ENCODE data around the gene CAPN1.

The CAPN1 gene

DNA sequence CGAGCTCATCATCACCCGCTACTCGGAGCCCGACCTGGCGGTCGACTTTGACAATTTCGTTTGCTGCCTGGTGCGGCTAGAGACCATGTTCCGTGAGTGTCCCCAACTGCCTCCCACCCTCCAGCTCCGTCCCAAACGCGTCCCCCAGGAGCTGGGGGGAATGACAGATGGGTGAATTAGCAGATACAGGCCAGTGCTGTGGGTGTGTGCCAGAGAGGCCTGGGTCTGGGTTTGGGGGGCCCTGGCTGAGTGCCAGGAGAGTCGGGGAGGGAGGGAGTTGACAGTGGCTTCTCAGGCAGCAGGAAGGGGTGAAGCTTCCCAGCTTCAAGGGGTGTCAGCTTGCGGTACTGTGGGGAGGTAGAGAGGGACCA lies 28.6 kb downstream of the CAPN1 start:
- Histone ChIP-seq H3K4me3 (ENCODE audit: insufficient read length, low read depth) (no peak overlapping the region), H3K9ac (ENCODE audit: insufficient read length, low read depth) (no peak overlapping the region), H3K4me1 (ENCODE audit: insufficient read depth, insufficient read length) (peaks cover 41% of the 10 kb centered on the region), H3K36me3 (ENCODE audit: insufficient read depth, insufficient read length, low read length) (peaks cover 73% of the 10 kb centered on the region), H3K9me3 (ENCODE audit: insufficient read depth, low read length) (no peaks in the 10 kb centered on the region), H3K27me3 (ENCODE audit: insufficient read depth, insufficient read length) (no peaks in the 10 kb centered on the region)
- no peak for DNase-seq (ENCODE audit: low read depth, low spot score)
- TF ChIP-seq SUZ12 (IDR thresholded peaks at IDR 0.05; ENCODE audit: extremely low read depth, insufficient read depth, insufficient read length) (no peak), YY1 (IDR thresholded peaks at IDR 0.05; ENCODE audit: insufficient read depth, insufficient read length) (no peak), ZNF274 (IDR thresholded peaks at IDR 0.05; ENCODE audit: low read depth, low read length) (no peak)

DNA sequence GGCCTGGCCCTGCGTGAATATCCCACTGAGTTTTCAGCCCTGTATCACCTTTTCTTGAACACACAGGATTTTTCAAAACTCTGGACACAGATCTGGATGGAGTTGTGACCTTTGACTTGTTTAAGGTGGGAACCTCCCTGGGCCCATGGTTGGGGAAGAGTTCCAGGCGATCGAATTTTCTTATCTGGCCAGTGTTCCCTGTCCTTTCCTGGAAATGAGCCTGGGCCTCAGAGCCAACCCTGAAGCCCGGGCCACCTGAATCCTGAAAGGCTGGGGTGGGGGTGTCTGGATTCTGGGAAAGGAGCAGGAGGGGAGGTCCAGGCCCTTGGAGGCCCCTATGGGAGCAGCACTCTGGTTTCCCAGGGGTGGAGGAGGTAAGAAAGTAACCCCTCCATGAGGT lies 29.0 kb downstream of the CAPN1 start:
- Histone ChIP-seq H3K9me3 (ENCODE audit: insufficient read depth, low read length) (no peaks in the 10 kb centered on the region), H3K9ac (ENCODE audit: insufficient read length, low read depth) (no peak overlapping the region), H3K27me3 (ENCODE audit: insufficient read depth, insufficient read length) (no peaks in the 10 kb centered on the region), H3K36me3 (ENCODE audit: insufficient read depth, insufficient read length, low read length) (peaks cover 69% of the 10 kb centered on the region), H3K4me3 (ENCODE audit: insufficient read length, low read depth) (no peak overlapping the region), H3K4me1 (ENCODE audit: insufficient read depth, insufficient read length) (peaks cover 41% of the 10 kb centered on the region)
- no peak for DNase-seq (ENCODE audit: low read depth, low spot score)
- TF ChIP-seq YY1 (IDR thresholded peaks at IDR 0.05; ENCODE audit: insufficient read depth, insufficient read length) (no peak), ZNF274 (IDR thresholded peaks at IDR 0.05; ENCODE audit: low read depth, low read length) (no peak), SUZ12 (IDR thresholded peaks at IDR 0.05; ENCODE audit: extremely low read depth, insufficient read depth, insufficient read length) (no peak)

GRCh38 chr11:65211293-65212105 lies 29.8 kb downstream of the CAPN1 start:
- Histone ChIP-seq H3K9me3 (ENCODE audit: insufficient read depth, low read length) (no peaks in the 10 kb centered on the region), H3K4me3 (ENCODE audit: insufficient read length, low read depth) (no peak overlapping the region), H3K36me3 (ENCODE audit: insufficient read depth, insufficient read length, low read length) (peaks cover 62% of the 10 kb centered on the region), H3K27me3 (ENCODE audit: insufficient read depth, insufficient read length) (no peaks in the 10 kb centered on the region), H3K9ac (ENCODE audit: insufficient read length, low read depth) (peak overlapping the region; percentile 32), H3K4me1 (ENCODE audit: insufficient read depth, insufficient read length) (peaks cover 36% of the 10 kb centered on the region)
- no peak for DNase-seq (ENCODE audit: low read depth, low spot score)
- no peak for TF ChIP-seq SUZ12 (IDR thresholded peaks at IDR 0.05; ENCODE audit: extremely low read depth, insufficient read depth, insufficient read length)
- TF ChIP-seq YY1 (IDR thresholded peaks at IDR 0.05; ENCODE audit: insufficient read depth, insufficient read length) = no peak
- no peak for TF ChIP-seq ZNF274 (IDR thresholded peaks at IDR 0.05; ENCODE audit: low read depth, low read length)

DNA sequence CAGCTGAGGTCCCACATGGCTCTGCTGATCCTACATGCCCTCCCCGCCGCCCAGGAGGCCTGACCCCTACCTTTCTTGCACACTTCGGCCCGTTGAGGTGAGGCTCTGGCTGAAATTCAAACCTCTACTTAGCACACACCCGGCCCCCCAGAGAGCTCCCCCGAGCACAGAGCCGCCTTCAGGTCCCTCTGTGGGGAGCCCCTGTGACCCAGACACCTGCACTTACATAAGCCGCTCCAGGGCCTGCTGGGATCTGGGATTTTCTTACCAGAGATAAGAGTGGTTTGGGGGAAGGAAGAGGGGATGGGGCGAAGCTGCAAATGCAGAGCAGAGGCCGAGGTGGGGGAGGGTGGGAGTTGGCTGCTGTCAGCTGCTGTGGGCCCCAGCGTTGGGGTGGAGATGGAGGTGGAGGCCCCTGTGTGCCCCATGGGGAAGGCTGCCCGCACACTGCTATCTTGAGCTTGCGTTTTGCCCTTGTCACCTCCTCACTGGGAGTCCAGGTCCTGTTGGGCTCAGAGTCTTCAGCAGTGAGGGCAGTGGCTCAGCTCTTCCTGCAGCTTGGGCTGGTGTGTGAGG lies 30.6 kb downstream of the CAPN1 start:
- TF ChIP-seq SUZ12 (IDR thresholded peaks at IDR 0.05; ENCODE audit: extremely low read depth, insufficient read depth, insufficient read length) = no peak
- Histone ChIP-seq H3K27me3 (ENCODE audit: insufficient read depth, insufficient read length) (no peaks in the 10 kb centered on the region), H3K36me3 (ENCODE audit: insufficient read depth, insufficient read length, low read length) (peaks cover 55% of the 10 kb centered on the region), H3K4me3 (ENCODE audit: insufficient read length, low read depth) (no peak overlapping the region), H3K4me1 (ENCODE audit: insufficient read depth, insufficient read length) (peaks cover 37% of the 10 kb centered on the region), H3K9me3 (ENCODE audit: insufficient read depth, low read length) (no peaks in the 10 kb centered on the region), H3K9ac (ENCODE audit: insufficient read length, low read depth) (peak overlapping the region; percentile 32)
- no peak for DNase-seq (ENCODE audit: low read depth, low spot score)

GRCh38 chr11:65213322-65214211 lies 31.8 kb downstream of the CAPN1 start:
- Histone ChIP-seq H3K4me1 (ENCODE audit: insufficient read depth, insufficient read length) (peaks cover 37% of the 10 kb centered on the region), H3K36me3 (ENCODE audit: insufficient read depth, insufficient read length, low read length) (peaks cover 45% of the 10 kb centered on the region), H3K9me3 (ENCODE audit: insufficient read depth, low read length) (no peaks in the 10 kb centered on the region), H3K9ac (ENCODE audit: insufficient read length, low read depth) (peak overlapping the region; percentile 47), H3K4me3 (ENCODE audit: insufficient read length, low read depth) (no peak overlapping the region), H3K27me3 (ENCODE audit: insufficient read depth, insufficient read length) (no peaks in the 10 kb centered on the region)
- TF ChIP-seq YY1 (IDR thresholded peaks at IDR 0.05; ENCODE audit: insufficient read depth, insufficient read length) (no peak), SUZ12 (IDR thresholded peaks at IDR 0.05; ENCODE audit: extremely low read depth, insufficient read depth, insufficient read length) (no peak), ZNF274 (IDR thresholded peaks at IDR 0.05; ENCODE audit: low read depth, low read length) (no peak)
- peak; percentile 77 for DNase-seq (ENCODE audit: low read depth, low spot score)

DNA sequence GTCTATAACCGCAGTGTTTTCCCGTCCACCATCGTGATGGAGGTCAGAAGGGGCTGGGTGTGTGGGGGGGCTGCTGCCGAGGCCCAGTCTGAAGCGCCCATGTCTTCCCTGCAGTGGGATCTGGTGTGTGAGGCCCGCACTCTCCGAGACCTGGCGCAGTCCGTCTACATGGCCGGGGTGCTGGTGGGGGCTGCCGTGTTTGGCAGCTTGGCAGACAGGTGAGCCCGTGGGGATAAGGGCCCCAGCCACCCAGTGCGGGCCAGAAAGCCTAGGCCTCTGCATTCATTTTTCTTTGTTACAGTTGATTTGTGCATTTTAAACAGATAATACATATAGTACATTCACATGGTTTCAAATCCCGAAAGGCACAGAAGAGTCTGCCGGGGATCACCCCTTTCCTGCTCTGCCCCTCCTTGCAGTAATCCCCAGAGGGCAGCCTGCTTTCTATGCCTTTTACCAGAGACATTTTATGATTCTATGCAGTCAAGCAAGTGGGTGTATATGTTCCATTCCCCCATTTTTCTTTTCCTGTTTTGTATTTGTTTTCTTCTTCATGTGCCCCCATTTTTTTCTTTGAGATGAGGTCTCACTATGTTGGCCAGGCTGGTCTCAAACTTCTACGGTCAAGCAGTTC lies 32.6 kb downstream of the CAPN1 start:
- DNase-seq (ENCODE audit: low read depth, low spot score) = no peak
- Histone ChIP-seq H3K9ac (ENCODE audit: insufficient read length, low read depth) (peak overlapping the region; percentile 47), H3K36me3 (ENCODE audit: insufficient read depth, insufficient read length, low read length) (peaks cover 40% of the 10 kb centered on the region), H3K4me3 (ENCODE audit: insufficient read length, low read depth) (no peak overlapping the region), H3K4me1 (ENCODE audit: insufficient read depth, insufficient read length) (peaks cover 37% of the 10 kb centered on the region), H3K27me3 (ENCODE audit: insufficient read depth, insufficient read length) (no peaks in the 10 kb centered on the region), H3K9me3 (ENCODE audit: insufficient read depth, low read length) (no peaks in the 10 kb centered on the region)
- TF ChIP-seq SUZ12 (IDR thresholded peaks at IDR 0.05; ENCODE audit: extremely low read depth, insufficient read depth, insufficient read length) (no peak), YY1 (IDR thresholded peaks at IDR 0.05; ENCODE audit: insufficient read depth, insufficient read length) (no peak), ZNF274 (IDR thresholded peaks at IDR 0.05; ENCODE audit: low read depth, low read length) (no peak)
